MCF 10A (cell line): ENCODE results near the gene PTEN. TPM values are rescaled to one million over a fixed set of nuclear protein-coding genes. Genes with fewer than 3 reads are reported as not detected.

ENCODE experiments used
- BruUV-seq: library from RNA; stranded (reverse); fragments of 400-500 nt; replicated peaks from 2 replicates; lab custom pipeline; 2021; lab: Mats Ljungman, UMichigan
- CTCF ChIA-PET: fragments of 300-600 bp; sonication (Branson Sonifier 250); formaldehyde crosslinking; extraction: SDS; loops from one replicate; lab custom pipeline; 2021; ENCODE audit warnings: antibody characterized with exemption, inconsistent platforms; lab: Yijun Ruan, JAX
- POLR2A ChIA-PET: fragments of 300-600, 350-650 bp; sonication (Branson Sonifier 250); formaldehyde crosslinking; extraction: SDS; loops from one replicate; lab custom pipeline; 2020; ENCODE audit warnings: antibody characterized with exemption, inconsistent platforms; lab: Yijun Ruan, JAX
- DNase-seq: peaks from one replicate; pipeline ENCODE4 v3.0.0-alpha.2; 2018; ENCODE audit not compliant: unreplicated experiment
- H3K27ac Mint-ChIP-seq: one replicate; pipeline ENCODE4 v1.8.0; 2022; ENCODE audit warnings: mild to moderate bottlenecking, low read depth, mixed read lengths; ENCODE audit not compliant: unreplicated experiment
- H3K27me3 Mint-ChIP-seq: one replicate; pipeline ENCODE4 v1.8.0; 2022; ENCODE audit warnings: mixed read lengths; ENCODE audit not compliant: insufficient read depth, unreplicated experiment
- H3K36me3 Mint-ChIP-seq: one replicate; pipeline ENCODE4 v1.8.0; 2022; ENCODE audit warnings: mild to moderate bottlenecking, moderate library complexity, mixed read lengths; ENCODE audit not compliant: insufficient read depth, unreplicated experiment
- H3K4me1 Mint-ChIP-seq: one replicate; pipeline ENCODE4 v1.8.0; 2022; ENCODE audit warnings: mixed read lengths; ENCODE audit not compliant: insufficient read depth, unreplicated experiment
- H3K4me3 Mint-ChIP-seq: one replicate; pipeline ENCODE4 v1.8.0; 2022; ENCODE audit warnings: mild to moderate bottlenecking, moderate library complexity, mixed read lengths; ENCODE audit not compliant: unreplicated experiment
- H3K9me3 Mint-ChIP-seq: one replicate; pipeline ENCODE4 v1.8.0; 2022; ENCODE audit warnings: mixed read lengths; ENCODE audit not compliant: unreplicated experiment
- intact Hi-C: fragments of 100-400 bp; cut with micrococcal nuclease; formaldehyde crosslinking; loops from 2 replicates; pipeline ENCODE4 v1.14.1; 2022
- total RNA-seq: library from RNA; stranded (reverse); gene quantifications from 2 replicates; pipeline ENCODE4 v1.2.3, GENCODE V29; 2022
- TF ChIP-seq, protein P1 (sequence below): fragments of 200-600 bp; IDR thresholded peaks from one replicate; pipeline ENCODE4 v1.8.0; 2022; ENCODE audit warnings: antibody characterized with exemption, mild to moderate bottlenecking; ENCODE audit not compliant: unreplicated experiment

The PTEN gene
- total RNA-seq, 1 experiment from 2014 or later = 64.1 TPM

DNA sequence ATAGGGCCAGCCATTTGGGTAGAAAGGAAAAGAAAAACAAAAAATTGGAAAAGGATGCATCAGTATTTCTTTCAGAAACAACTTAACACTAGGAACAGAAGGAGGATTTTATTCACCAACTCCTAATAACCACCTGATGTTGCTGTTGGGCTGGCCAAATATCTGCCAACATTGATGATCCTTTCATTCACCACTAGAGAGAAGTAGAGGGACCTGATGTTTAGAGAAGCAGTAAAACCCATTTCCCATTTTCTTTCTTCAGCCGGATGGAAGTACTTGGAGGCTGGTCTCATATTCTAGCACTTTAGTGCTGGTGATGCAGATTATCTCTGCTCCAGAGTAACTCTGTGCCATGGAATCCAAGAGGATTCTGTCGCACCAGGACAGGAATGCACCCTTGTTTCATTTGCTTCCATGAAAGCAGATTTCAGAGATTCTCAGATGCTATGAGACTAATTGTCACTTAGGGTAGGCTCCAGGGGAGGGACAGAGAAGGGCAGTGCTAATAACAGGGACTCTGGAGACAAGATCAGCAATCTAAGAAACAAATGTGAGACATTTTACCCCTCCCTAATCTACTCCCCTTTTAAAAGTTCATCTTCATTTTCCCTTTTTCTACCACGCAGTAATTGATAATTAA is 3.1 kb upstream of the PTEN start:
- intact Hi-C loops = loop anchor here (1.0 to 5.0 kb wide), 8 partner anchors 43 to 693 kb away; partner anchors contain the start of gene ATAD1
- POLR2A ChIA-PET = interaction anchor here (0.6 to 7.8 kb wide), 14 partner anchors 9 to 662 kb away, joined by 3 to 192 read pairs (median 45); partner anchors contain the start of gene ATAD1
- TF ChIP-seq, protein P1, sequence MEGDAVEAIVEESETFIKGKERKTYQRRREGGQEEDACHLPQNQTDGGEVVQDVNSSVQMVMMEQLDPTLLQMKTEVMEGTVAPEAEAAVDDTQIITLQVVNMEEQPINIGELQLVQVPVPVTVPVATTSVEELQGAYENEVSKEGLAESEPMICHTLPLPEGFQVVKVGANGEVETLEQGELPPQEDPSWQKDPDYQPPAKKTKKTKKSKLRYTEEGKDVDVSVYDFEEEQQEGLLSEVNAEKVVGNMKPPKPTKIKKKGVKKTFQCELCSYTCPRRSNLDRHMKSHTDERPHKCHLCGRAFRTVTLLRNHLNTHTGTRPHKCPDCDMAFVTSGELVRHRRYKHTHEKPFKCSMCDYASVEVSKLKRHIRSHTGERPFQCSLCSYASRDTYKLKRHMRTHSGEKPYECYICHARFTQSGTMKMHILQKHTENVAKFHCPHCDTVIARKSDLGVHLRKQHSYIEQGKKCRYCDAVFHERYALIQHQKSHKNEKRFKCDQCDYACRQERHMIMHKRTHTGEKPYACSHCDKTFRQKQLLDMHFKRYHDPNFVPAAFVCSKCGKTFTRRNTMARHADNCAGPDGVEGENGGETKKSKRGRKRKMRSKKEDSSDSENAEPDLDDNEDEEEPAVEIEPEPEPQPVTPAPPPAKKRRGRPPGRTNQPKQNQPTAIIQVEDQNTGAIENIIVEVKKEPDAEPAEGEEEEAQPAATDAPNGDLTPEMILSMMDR = peak; percentile 62
- Mint-ChIP-seq H3K36me3 (no peaks in the 10 kb centered on the region), H3K4me1 (peaks cover 16% of the 10 kb centered on the region), H3K9me3 (no peaks in the 10 kb centered on the region), H3K4me3 (no peak overlapping the region), H3K27ac (no peak overlapping the region), H3K27me3 (no peaks in the 10 kb centered on the region)
- no TSS peak for BruUV-seq
- DNase-seq = peak; percentile 74
- CTCF ChIA-PET = interaction anchor here (0.6 to 3.6 kb wide), 15 partner anchors 11 to 693 kb away, joined by 3 to 56 read pairs (median 6); partner anchors contain the start of gene ATAD1

- POLR2A ChIA-PET = interaction anchor here (0.6 to 7.8 kb wide), 42 partner anchors 9 to 1130 kb away, joined by 3 to 192 read pairs (median 7); partner anchors contain the start of genes ATAD1 and FAS
- Mint-ChIP-seq H3K36me3 (peaks cover 5% of the 10 kb centered on the region), H3K27ac (peak overlapping the region; percentile 83)
These were observed 2.5 kb upstream of the PTEN start for GRCh38 chr10:87860816-87861403.

GRCh38 chr10:87861566-87861952 is 1.9 kb upstream of the PTEN start:
- CTCF ChIA-PET = interaction anchor here (0.6 to 3.6 kb wide), 20 partner anchors 8 to 1024 kb away, joined by 3 to 56 read pairs (median 4); partner anchors contain the start of gene ATAD1
- Mint-ChIP-seq H3K9me3 (no peaks in the 10 kb centered on the region), H3K27ac (peak overlapping the region; percentile 83), H3K4me3 (peak overlapping the region; percentile 87), H3K36me3 (peaks cover 7% of the 10 kb centered on the region), H3K27me3 (no peaks in the 10 kb centered on the region), H3K4me1 (peaks cover 16% of the 10 kb centered on the region)
- peak; percentile 91 for DNase-seq
- TF ChIP-seq, protein P1 = no peak
- POLR2A ChIA-PET = interaction anchor here (0.6 to 7.8 kb wide), 50 partner anchors 10 to 1264 kb away, joined by 3 to 192 read pairs (median 5); partner anchors contain the start of genes ATAD1 and FAS
- intact Hi-C loops = loop anchor here (5.0 kb wide), 6 partner anchors 44 to 421 kb away; partner anchors contain the start of gene ATAD1
- TSS peak; percentile 40 for BruUV-seq

More at GRCh38 chr10:87860816-87861403, 2.5 kb upstream of the PTEN start:
- intact Hi-C loops = loop anchor here (1.0 to 5.0 kb wide), 8 partner anchors 44 to 692 kb away; partner anchors contain the start of gene ATAD1
- Mint-ChIP-seq H3K4me1 (peaks cover 16% of the 10 kb centered on the region), H3K9me3 (no peaks in the 10 kb centered on the region), H3K4me3 (peak overlapping the region; percentile 87), H3K27me3 (no peaks in the 10 kb centered on the region)
- BruUV-seq = no TSS peak
- TF ChIP-seq, protein P1 = no peak
- CTCF ChIA-PET = interaction anchor here (0.6 to 3.6 kb wide), 19 partner anchors 10 to 692 kb away, joined by 3 to 56 read pairs (median 4); partner anchors contain the start of gene ATAD1
- no peak for DNase-seq
